Large intestine (tissue), 3 donors: ENCODE measurements around the gene C1orf159. TPM values are rescaled to one million over a fixed set of nuclear protein-coding genes. Genes with fewer than 3 reads are reported as not detected.

Experiments used
- DNase-seq, 2 donors: peaks; one replicate each; pipeline versions ENCODE4 v3.0.0 to v3.0.0-alpha.2; 2013
- H3K27ac ChIP-seq: one replicate; pipeline ENCODE4 v1.5.1; 2013; ENCODE audit warnings: low read length
- H3K27me3 ChIP-seq: 2 replicates; pipeline ENCODE4 v1.6.1; 2013; ENCODE audit warnings: low read length; ENCODE audit not compliant: control insufficient read depth, insufficient read depth
- H3K36me3 ChIP-seq: 2 replicates; pipeline ENCODE4 v1.6.1; 2013; ENCODE audit warnings: low read length; ENCODE audit not compliant: control insufficient read depth, insufficient read depth
- H3K4me1 ChIP-seq: one replicate; pipeline ENCODE4 v1.6.1; 2013; ENCODE audit warnings: low read length; ENCODE audit not compliant: control insufficient read depth, insufficient read depth
- H3K4me3 ChIP-seq: one replicate; pipeline ENCODE4 v1.5.1; 2013; ENCODE audit warnings: low read length
- H3K9me3 ChIP-seq: one replicate; pipeline ENCODE4 v1.6.1; 2013; ENCODE audit warnings: mild to moderate bottlenecking, low read depth, low read length, moderate library complexity; ENCODE audit not compliant: control insufficient read depth
- WGBS: methylation state at CpG from one replicate; pipeline ENCODE4 v1.1.5; 2013; ENCODE audit warnings: low lambda C conversion rate; ENCODE audit not compliant: insufficient coverage; 5-methylcytosine and 5-hydroxymethylcytosine counted together
- polyA plus RNA-seq: library from polyadenylated mRNA; unstranded; fragments of 120-200 nt; gene quantifications from one replicate; pipeline ENCODE4 v1.2.1, GENCODE V29; 2013

Gene C1orf159
- polyA plus RNA-seq, 1 donor, result 9.4 TPM

GRCh38 chr1:1124508-1124785 is 8.6 kb upstream of the C1orf159 start:
- H3K36me3 ChIP-seq, result no peaks in the 10 kb centered on the region
- no peak for DNase-seq
- H3K9me3 ChIP-seq, result peaks cover 10% of the 10 kb centered on the region
- peaks cover 72% of the 10 kb centered on the region for H3K4me1 ChIP-seq
- WGBS, result no CpG with 5 or more reads among the region's 7 CpGs
- no peaks in the 10 kb centered on the region for H3K27me3 ChIP-seq
- peak overlapping the region; percentile 52 for H3K27ac ChIP-seq
- no peak overlapping the region for H3K4me3 ChIP-seq

- Histone ChIP-seq H3K27ac (peak overlapping the region; percentile 52), H3K27me3 (no peaks in the 10 kb centered on the region), H3K36me3 (no peaks in the 10 kb centered on the region), H3K4me3 (no peak overlapping the region), H3K4me1 (peaks cover 66% of the 10 kb centered on the region), H3K9me3 (peaks cover 10% of the 10 kb centered on the region)
- no CpG with 5 or more reads among the region's 23 CpGs for WGBS
- DNase-seq, result no peak
Observed at GRCh38 chr1:1123581-1124507, 8.0 kb upstream of the C1orf159 start.

GRCh38 chr1:1122981-1123480 is 7.1 kb upstream of the C1orf159 start:
- Histone ChIP-seq H3K4me3 (no peak overlapping the region), H3K4me1 (peaks cover 63% of the 10 kb centered on the region), H3K9me3 (peaks cover 10% of the 10 kb centered on the region), H3K27ac (no peak overlapping the region), H3K27me3 (peaks cover 5% of the 10 kb centered on the region), H3K36me3 (no peaks in the 10 kb centered on the region)
- WGBS, result no CpG with 5 or more reads among the region's 18 CpGs
- peak in 1 of 2 donors; percentile 44 for DNase-seq

- peaks cover 8% of the 10 kb centered on the region for H3K9me3 ChIP-seq
- WGBS, result no CpG with 5 or more reads among the region's 39 CpGs
- H3K4me1 ChIP-seq, result peaks cover 55% of the 10 kb centered on the region
- no peak overlapping the region for H3K27ac ChIP-seq
- no peak overlapping the region for H3K4me3 ChIP-seq
- H3K36me3 ChIP-seq, result no peaks in the 10 kb centered on the region
- peaks cover 12% of the 10 kb centered on the region for H3K27me3 ChIP-seq
- peak; percentile 64 to 66 for DNase-seq
Observed at GRCh38 chr1:1122078-1122811, 6.4 kb upstream of the C1orf159 start.

- Histone ChIP-seq H3K4me1 (peaks cover 52% of the 10 kb centered on the region), H3K9me3 (peaks cover 8% of the 10 kb centered on the region), H3K27me3 (peaks cover 14% of the 10 kb centered on the region), H3K4me3 (no peak overlapping the region), H3K27ac (no peak overlapping the region), H3K36me3 (no peaks in the 10 kb centered on the region)
- no CpG with 5 or more reads among the region's 15 CpGs for WGBS
- DNase-seq, result no peak
Observed at GRCh38 chr1:1121611-1122077, 5.8 kb upstream of the C1orf159 start.

- no peaks in the 10 kb centered on the region for H3K36me3 ChIP-seq
- DNase-seq, result no peak
- no peak overlapping the region for H3K27ac ChIP-seq
- H3K4me1 ChIP-seq, result peaks cover 46% of the 10 kb centered on the region
- WGBS, result no CpG with 5 or more reads among the region's 25 CpGs
- peaks cover 8% of the 10 kb centered on the region for H3K9me3 ChIP-seq
- H3K4me3 ChIP-seq, result no peak overlapping the region
- H3K27me3 ChIP-seq, result peaks cover 14% of the 10 kb centered on the region
Observed at GRCh38 chr1:1120866-1121591, 5.1 kb upstream of the C1orf159 start.

GRCh38 chr1:1120096-1120495 is 4.2 kb upstream of the C1orf159 start:
- H3K4me1 ChIP-seq, result peaks cover 37% of the 10 kb centered on the region
- H3K9me3 ChIP-seq, result peaks cover 8% of the 10 kb centered on the region
- H3K27me3 ChIP-seq, result peaks cover 14% of the 10 kb centered on the region
- H3K36me3 ChIP-seq, result no peaks in the 10 kb centered on the region
- no CpG with 5 or more reads among the region's 16 CpGs for WGBS
- no peak for DNase-seq
- no peak overlapping the region for H3K27ac ChIP-seq
- H3K4me3 ChIP-seq, result no peak overlapping the region

GRCh38 chr1:1119272-1119890 is 3.5 kb upstream of the C1orf159 start:
- Histone ChIP-seq H3K27ac (no peak overlapping the region), H3K4me3 (no peak overlapping the region), H3K4me1 (peaks cover 30% of the 10 kb centered on the region), H3K36me3 (no peaks in the 10 kb centered on the region), H3K9me3 (peaks cover 9% of the 10 kb centered on the region), H3K27me3 (peaks cover 14% of the 10 kb centered on the region)
- WGBS, result 38% methylated on average over 2 of the region's 20 CpGs
- no peak for DNase-seq

GRCh38 chr1:1118876-1119220 is 3.0 kb upstream of the C1orf159 start:
- Histone ChIP-seq H3K4me1 (peaks cover 25% of the 10 kb centered on the region), H3K9me3 (peaks cover 9% of the 10 kb centered on the region), H3K27ac (no peak overlapping the region), H3K36me3 (no peaks in the 10 kb centered on the region), H3K4me3 (no peak overlapping the region), H3K27me3 (peaks cover 14% of the 10 kb centered on the region)
- 80% methylated on average over 1 of the region's 11 CpGs for WGBS
- no peak for DNase-seq
